NCI-H1092 treated with DMSO at 0.1 percent for 48 hours (cell line): ENCODE measurements around the gene SGIP1.
A peak's percentile ranks its signal among the peaks of the same experiment; 100 is the strongest.

Experiments used
- DNase-seq: peaks from one replicate; lab custom pipeline; 2025; lab: John Stamatoyannopoulos, UW

Gene SGIP1, protein sequence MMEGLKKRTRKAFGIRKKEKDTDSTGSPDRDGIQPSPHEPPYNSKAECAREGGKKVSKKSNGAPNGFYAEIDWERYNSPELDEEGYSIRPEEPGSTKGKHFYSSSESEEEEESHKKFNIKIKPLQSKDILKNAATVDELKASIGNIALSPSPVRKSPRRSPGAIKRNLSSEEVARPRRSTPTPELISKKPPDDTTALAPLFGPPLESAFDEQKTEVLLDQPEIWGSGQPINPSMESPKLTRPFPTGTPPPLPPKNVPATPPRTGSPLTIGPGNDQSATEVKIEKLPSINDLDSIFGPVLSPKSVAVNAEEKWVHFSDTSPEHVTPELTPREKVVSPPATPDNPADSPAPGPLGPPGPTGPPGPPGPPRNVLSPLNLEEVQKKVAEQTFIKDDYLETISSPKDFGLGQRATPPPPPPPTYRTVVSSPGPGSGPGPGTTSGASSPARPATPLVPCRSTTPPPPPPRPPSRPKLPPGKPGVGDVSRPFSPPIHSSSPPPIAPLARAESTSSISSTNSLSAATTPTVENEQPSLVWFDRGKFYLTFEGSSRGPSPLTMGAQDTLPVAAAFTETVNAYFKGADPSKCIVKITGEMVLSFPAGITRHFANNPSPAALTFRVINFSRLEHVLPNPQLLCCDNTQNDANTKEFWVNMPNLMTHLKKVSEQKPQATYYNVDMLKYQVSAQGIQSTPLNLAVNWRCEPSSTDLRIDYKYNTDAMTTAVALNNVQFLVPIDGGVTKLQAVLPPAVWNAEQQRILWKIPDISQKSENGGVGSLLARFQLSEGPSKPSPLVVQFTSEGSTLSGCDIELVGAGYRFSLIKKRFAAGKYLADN

DNA sequence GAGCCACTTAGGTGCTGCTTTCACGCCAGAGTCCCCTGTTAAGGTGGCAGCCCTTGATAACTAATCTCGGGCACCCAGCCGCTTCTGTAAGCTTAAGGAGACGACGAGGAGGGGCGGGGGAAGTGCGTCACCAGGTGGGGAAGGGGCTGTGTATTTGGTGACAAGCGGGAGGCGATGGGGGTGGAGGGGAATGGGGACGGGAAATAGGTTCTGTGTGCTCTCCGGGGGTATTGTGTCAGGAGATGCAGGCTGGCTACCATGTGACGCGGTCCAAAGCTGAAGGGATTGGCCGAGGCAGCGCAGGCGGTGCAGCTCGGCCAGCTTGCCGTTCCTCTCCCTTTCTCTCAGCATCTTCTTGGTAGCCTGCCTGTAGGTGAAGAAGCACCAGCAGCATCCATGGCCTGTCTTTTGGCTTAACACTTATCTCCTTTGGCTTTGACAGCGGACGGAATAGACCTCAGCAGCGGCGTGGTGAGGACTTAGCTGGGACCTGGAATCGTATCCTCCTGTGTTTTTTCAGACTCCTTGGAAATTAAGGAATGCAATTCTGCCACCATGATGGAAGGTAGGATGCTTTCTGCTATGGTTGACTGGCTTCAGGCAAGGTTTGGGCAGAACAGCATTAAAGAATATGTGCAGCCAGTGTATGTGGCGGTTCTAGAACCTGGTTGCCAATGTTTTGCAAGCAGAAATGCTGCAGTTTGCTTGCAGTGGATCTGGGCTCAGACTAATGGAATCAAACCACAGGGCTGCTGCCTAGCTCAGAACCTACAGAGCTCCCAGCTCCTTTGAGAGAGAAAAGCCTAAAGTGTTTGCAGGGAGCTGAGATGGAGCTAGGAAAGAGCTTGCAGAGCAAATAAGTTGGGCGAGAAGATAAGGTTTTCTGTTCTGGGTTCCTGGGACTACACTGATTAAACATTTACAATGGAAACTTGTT is at the start of gene SGIP1:
TSS of gene SGIP1 (plus strand) at position 350 of the 937 bp plus-strand sequence. CDS start at position 556, 206 bp downstream.
- DNase-seq, result peak; percentile 70

DNA sequence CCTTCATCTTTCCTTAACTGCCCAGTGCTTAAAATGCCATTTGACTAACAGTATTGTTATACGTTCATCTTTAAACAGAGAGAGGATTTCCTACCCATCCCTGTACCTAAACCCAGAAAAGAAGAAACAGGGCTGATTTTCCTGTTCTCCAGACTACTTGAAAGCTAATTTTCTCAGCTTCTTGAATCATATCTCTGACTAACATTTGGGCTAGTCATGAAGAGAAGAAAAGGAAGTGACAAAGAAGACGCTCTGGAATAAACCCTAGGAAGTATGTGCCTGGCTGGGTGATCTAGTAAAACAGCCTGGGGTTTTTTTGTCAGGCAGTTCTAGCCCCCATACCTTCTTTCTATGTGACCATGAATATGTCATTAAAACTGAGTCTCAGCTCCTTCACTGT is 44.8 kb upstream of the SGIP1 start:
- DNase-seq, result no peak

DNA sequence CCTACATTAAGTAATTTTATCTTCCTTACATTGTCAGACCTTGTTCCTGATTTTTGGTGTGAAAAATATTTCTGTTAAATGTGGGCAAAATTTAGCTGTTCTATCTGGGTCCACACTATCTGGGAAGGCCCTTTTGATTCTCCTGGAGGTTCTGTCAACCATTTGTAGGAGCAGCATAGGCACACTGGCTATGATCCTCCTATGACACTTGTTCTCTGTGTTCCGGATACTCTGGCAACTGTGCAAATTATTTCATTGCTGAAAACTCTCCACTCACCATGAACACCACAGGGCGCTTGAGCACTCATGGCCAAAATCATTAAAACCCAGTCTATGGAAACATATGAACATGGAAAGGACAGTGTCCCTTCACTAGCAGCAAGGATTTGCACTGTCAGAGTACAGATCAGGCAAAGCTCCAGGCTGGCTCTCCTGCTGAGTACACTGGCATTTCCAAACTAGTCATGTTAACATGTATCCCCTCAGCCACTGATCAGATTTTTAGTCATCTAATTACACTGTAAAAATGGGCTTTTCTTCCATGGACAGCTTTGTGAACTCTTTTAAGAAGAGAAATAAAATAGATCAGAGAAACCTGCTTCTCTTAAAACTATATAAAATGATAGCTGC is 43.9 kb upstream of the SGIP1 start:
- DNase-seq, result no peak

DNA sequence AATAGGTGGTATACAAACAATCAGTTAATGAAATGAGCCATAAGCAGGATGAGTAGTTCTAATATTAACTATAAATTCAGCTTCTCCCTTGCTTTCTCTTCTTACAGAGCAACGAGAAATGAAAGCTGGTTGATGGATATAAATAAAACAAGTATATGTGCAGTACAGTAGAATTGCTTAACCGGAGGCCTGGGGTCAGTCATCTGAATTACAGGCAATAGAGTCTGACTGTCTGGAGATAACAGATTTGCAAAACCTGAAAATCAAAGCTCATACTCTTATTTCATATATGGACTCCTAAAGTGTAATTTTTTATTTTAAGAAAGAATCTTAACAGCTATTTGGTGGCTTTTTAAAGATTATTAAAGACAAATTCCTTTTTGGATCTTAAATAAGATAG is 43.1 kb upstream of the SGIP1 start:
- DNase-seq, result no peak

DNA sequence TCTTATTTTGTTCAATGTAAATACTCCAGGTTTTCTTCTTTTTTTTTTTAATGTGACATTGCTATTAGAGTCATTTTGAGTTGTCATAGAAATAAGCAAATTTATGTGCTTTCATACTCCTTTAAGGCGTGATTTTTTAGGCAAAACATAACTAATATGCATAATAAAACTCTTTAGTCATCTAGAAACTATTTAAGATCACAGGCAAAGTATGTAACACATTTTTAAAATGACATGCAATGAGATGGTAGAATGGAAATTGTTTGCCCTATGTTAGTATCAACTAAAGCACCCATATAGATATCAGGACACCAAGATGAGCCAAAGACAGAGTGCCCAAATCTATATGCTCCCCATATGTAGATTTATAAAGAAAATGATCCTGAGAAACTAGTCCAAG is 41.5 kb upstream of the SGIP1 start:
- no peak for DNase-seq

DNA sequence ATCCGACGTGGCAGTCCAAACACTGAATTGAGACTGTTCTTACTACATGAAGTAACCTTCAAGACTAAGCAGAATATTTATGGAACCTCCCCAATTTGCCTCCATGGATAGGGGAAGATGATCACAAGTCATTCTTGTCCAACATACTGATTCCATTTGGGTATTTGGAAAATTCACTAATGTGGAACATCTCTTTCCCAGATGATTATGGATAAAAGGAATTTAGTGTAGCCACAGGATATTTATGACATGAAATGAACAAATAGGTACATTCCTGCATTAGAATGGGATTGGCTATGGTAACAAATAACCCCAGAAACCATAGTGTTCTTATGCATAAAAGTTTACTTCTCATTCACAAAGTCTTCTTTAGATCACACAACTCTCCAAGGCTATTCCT is 40.2 kb upstream of the SGIP1 start:
- no peak for DNase-seq

DNA sequence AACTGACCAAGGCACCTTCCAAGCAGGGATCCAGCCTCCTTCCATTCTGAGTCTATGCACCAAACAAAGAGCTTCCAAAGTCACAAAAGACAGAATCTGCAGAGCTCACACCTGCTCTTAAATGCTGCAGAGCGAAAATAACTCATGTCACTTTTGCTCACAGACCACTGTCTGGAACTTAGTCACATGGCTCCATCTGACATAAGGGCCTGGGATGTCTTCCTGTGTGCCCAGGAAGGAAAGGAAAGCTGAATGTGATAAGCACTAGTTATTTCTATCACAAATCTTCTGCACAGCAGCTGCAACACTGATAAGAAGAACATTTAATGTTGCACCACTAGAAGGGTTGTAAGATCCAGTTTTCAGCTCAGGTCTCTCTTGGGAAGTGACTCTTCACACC is 39.5 kb upstream of the SGIP1 start:
- DNase-seq, result no peak

DNA sequence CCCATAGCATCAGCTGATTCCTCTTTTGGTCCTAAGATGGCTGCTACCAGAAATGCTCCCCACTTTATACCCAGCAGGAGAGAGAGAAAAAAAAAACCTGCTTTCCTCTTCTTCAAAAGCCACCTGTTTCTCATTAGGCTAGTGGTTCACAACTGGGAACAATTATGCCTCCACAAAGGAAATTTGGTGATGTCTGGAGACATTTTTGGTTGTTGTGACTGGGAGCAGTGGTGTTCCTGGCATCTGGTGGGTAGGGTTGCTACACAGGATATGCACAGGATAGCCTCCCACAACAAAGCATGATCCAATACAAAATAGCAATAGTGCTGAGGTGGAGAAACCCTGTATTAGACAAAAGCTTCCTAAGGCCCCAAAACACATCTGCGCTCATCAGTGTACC is 38.5 kb upstream of the SGIP1 start:
- no peak for DNase-seq

DNA sequence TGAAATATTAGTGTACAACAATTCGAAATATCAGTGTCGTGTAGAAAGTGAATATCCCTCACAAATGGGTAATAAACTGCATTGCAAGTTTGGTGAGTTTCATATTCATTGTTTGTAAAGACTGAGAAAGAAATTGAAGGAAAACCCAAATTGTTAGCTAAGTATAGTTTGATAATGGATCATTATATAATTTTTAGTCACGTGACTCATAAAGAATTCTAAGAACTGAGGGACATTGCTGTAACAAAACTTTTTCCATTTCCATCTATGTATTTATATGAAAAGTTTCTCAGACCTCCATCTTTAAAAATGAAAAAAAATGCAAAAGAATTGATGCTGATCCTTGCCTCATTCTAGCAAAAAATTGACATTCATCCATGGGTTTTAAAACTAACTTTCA is 36.0 kb upstream of the SGIP1 start:
- DNase-seq, result no peak

DNA sequence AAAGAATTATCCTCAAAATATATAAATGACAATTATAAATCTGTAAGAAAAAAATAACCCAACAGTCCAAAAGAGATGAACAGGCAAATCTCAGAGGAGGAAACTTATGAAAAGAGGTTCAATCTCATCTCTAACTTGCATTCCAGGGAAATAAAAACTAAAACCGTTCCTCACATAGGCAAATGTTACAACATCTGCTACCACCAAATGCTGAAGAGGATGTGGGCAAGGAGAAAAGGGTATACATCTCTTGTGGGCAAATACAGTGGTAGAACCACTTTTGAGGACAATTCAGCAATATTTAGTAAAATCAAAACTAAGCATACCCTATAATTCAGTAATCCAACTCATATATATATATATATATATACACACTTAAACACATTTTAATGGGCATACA is 33.7 kb upstream of the SGIP1 start:
- no peak for DNase-seq

DNA sequence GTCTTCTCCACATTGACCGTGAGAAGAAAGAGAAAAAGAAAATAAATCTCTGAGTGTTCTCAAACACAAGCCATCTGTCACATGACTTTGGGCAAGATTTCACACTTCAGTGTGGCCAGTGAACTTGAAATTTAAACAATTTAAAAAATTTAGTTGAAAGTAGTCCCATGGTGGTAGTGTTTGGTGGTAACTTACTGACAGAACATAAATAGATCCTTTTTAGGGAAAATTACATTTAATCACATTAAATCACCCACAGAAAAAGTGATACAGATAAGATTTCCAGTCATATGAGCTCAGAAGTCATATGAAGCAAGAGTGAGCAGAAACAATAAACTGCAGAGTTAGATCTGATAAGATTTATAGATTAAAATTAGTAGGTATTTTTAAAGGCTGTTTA is 31.9 kb upstream of the SGIP1 start:
- DNase-seq, result no peak

DNA sequence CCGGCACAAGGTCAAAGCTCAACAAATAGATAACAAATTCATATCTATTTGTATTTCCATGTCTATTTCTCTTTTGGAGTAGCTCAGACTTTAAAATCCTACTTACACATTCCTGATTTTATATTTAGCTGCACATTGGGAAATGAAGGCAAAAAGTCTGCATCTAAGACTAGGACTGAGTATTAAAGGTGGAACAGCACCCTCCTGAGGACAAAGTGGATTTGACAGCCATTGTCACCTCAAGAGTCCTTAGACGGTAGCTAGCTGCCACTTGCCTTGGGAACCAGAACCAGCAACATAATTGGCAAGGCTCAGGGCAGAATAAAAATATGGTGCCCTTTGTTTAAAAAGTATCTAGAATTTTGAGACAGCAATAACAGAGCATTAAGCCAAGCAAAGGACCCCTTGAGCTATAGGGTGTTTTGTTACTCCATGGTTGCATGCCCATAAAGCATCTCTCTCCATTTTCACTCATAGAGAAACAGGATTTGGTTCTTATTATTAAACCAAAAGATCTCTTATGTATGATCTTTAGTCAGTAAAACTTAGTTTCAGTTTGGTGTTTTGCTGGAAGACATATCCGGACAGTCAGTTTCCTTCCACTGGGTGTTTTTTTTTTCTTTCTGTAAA is 30.0 kb upstream of the SGIP1 start:
- DNase-seq, result peak; percentile 44

DNA sequence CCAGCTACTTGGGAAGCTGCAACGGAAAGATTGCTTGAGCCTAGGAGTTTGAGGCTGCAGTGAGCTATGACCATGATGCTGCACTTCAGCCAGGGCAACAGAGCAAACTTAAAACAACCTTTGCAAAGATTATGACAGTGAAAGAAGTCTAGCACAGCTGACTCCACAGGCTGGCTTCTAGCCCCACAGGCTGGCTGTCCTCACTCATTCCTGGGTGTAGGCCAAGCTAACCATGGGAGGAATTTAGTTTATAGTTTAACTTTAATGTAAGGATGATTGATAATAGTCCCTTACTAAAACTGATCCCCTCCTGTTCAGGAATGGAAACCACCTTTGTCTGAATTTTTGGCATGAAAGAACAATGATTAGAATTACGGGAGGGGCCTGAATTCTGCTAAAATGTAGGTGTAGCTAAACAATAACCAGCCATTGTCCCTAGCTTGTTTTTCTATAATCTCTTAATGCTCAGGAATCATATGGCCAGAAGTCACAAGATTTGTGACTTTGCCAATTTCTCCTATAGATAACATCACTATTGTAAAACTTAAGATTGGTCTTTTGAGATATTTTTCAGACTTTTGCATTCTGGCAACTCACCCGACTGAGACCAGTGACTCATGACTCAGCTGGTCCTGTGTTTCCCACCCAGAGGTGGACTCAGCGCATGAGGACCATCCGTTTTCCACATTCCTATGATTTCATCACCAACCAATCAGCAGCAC is 28.1 kb upstream of the SGIP1 start:
- no peak for DNase-seq

DNA sequence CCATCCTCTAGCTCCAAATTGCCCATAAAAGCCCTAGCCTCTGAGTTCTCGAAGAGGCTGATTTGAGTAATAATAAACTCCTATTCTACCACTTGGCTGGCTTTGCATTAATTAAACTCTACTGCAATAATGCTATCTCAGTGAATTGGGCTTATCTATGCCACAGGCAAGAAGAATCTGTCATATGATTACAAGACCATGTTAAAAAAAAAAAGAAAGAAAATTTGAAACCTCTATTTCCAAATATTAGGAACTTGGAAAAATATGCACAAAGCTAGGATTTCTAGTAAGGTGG is 27.6 kb upstream of the SGIP1 start:
- no peak for DNase-seq

DNA sequence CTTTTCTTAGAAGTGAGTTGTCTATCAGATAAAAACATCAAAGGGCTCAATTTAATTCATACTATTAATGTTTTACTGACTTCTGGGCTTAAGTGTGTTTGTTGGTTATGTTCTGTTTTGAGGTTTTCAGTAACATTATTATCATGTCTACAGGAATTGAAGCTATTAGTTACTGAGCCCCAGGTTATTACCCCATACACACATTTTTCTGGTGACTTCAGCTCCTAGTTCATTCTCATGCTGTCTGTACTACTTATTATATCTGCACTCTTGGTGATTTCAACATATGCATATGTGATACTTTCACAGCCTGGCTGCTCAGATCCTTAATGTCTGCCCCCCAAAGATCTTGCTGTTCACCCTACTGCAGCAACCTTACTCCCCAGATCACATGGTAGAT is 27.0 kb upstream of the SGIP1 start:
- DNase-seq, result no peak

DNA sequence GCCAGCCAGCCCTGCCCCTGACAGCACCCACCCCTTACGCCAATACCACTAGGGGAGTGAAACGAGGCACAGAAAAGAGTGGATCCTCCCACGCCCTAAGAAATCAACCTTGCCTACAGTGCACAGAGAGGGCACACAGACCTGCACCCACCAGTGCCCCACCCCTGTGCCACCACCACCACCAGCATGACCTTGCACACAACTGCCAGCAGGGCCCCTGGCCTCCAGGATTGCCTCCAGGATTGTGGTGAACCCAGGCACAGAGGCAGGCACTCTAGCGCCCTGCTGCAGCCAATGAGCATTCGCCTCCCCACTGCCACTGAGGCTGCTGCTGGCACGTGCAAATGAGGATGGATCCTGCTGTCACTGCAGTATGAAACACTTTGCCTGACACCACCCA is 23.5 kb upstream of the SGIP1 start:
- DNase-seq, result no peak

DNA sequence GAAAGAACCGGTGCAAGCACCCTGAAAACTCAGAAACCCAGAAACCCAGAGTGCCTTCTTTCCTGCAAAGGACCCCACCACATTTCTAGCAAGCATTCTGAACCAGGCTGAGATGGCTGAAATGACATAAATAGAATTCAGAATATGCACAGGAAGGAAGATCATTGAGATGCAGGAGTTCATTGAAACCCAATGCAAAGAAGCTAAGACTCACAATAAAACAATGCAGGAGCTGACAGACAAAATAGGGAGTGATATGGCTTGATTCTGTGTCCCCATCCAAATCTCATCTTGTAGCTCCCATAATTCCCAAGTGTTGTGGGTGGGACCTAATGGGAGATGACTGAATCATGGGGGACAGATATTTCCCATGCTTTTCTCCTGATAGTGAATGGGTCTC is 22.8 kb upstream of the SGIP1 start:
- no peak for DNase-seq

DNA sequence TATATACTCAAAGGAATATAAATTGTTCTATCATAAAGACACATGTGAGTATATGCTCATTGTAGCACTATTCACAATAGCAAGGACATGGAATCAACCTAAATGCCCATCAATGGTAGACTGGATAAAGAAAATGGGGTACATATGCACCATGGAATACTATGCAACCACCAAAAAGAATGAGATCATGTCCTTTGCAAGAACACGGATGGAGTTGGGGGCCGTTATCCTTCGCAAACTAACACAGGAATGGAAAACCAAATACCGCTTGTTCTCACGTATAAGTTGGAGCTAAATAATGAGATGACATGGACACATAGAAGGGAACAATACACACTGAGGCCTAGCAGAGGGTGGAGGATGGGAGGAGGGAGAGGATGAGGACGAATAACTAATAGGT is 16.0 kb upstream of the SGIP1 start:
- no peak for DNase-seq

DNA sequence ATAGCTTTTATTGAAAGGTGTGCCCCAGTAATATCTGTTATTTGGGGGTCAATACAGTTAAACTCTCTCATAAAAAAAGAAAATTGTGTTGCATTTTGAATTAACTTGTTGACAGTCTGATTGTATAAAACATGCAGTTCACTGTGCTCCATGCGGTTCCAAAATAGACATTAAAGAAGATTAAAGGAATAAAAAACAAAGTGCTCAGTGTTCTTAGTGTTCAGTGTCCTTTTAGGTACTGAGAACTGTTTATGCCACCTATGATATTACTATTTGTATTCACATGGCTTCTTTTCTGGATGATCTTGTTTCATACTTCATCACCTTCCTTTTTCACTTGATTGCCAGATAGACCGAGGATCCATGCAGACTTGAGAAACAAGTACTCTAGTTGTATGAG is 15.3 kb upstream of the SGIP1 start:
- DNase-seq, result no peak

DNA sequence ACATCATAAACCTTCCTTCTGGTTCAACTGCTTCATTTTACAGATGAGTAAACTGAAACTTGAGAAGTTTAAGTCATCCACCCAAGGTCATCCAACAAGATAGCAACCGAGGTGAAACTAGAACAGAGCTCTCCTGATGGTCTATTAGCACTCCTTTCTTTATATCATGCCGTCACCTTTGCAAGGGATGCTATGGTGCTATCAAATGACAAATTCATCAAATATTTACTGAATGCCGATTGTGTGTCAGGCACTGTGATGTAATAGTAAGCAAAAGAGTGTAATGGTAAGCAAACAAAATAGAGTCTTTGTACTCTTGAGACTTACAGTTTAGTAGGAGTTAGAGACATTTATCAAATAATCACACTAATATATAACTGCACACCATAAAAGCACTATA is 14.0 kb upstream of the SGIP1 start:
- DNase-seq, result no peak

DNA sequence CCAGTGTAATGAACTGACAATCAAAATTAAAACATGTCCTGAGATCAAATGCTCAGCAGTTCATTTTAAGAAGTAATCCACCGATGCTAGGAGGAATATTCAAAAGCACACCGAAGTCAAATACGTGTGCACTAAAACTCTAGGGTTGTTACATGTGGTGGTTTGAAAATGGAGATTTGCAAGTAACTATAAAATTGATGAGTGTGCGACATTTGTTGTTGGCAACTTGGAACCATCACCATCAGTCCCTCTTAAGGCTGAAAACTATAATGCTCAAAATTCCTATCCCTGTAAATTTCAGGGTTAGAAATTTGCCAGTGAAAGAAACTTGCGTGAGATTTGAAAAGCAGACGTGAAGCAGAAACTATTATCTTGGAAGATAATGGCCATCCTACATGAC is 13.3 kb upstream of the SGIP1 start:
- no peak for DNase-seq
